C4-2B (cell line): ENCODE results near the gene CCDC91.

Source experiments
- CTCF ChIP-seq: fragments of 450-650 bp; conservative IDR thresholded peaks from 2 replicates; pipeline ENCODE4 v1.5.1; 2017; ENCODE audit warnings: mild to moderate bottlenecking
- ZFX ChIP-seq: fragments of 450-650 bp; IDR thresholded peaks from 2 replicates; pipeline ENCODE4 v1.6.1; 2017

- no peak for TF ChIP-seq CTCF
- no peak for TF ChIP-seq ZFX
Measured at GRCh38 chr12:28313631-28314030, 123.4 kb downstream of the CCDC91 start.
